Astrocyte (in vitro differentiated cells and primary cell): ENCODE data around the gene PTPRD. TPM values are rescaled to one million over a fixed set of nuclear protein-coding genes. Genes with fewer than 3 reads are reported as not detected.

Experiments
- DNase-seq: peaks from one replicate; pipeline ENCODE4 v3.0.0-alpha.2; 2010; ENCODE audit warnings: low read depth
- FAIRE-seq: peaks from 2 replicates; lab custom pipeline; 2011; peaks lifted over from hg19 to GRCh38; lab: Jason Lieb, UNC
- H2AFZ ChIP-seq: 2 replicates; pipeline ENCODE4 v1.6.0; 2012; ENCODE audit warnings: low read depth, low read length, inconsistent platforms
- H3K27ac ChIP-seq: 2 replicates; pipeline ENCODE4 v1.5.1; 2011; ENCODE audit warnings: low read depth, low read length, inconsistent platforms
- H3K27me3 ChIP-seq: 2 replicates; pipeline ENCODE4 v1.6.0; 2011; ENCODE audit warnings: low read length, inconsistent platforms; ENCODE audit not compliant: insufficient read depth
- H3K36me3 ChIP-seq: 2 replicates; pipeline ENCODE4 v1.5.1; 2011; ENCODE audit warnings: low read length, inconsistent platforms; ENCODE audit not compliant: insufficient read depth
- H3K4me1 ChIP-seq: 2 replicates; pipeline ENCODE4 v1.5.1; 2011; ENCODE audit warnings: low read length, inconsistent platforms; ENCODE audit not compliant: insufficient read depth
- H3K4me2 ChIP-seq: 2 replicates; pipeline ENCODE4 v1.6.0; 2012; ENCODE audit warnings: low read length, inconsistent platforms
- H3K4me3 ChIP-seq: 2 replicates; pipeline ENCODE4 v1.5.1; 2011; ENCODE audit warnings: low read depth, mild to moderate bottlenecking, low read length, inconsistent platforms; ENCODE audit not compliant: insufficient read depth
- H3K79me2 ChIP-seq: 2 replicates; pipeline ENCODE4 v1.6.0; 2012; ENCODE audit warnings: mild to moderate bottlenecking, low read length, inconsistent platforms; ENCODE audit not compliant: insufficient read depth
- H3K9ac ChIP-seq: 2 replicates; pipeline ENCODE4 v1.6.0; 2012; ENCODE audit warnings: mild to moderate bottlenecking, low read length, inconsistent platforms
- H3K9me3 ChIP-seq: 2 replicates; pipeline ENCODE4 v1.5.1; 2012; ENCODE audit warnings: low read depth, mild to moderate bottlenecking, low read length, inconsistent platforms; ENCODE audit not compliant: insufficient read depth
- H4K20me1 ChIP-seq: 2 replicates; pipeline ENCODE4 v1.6.0; 2012; ENCODE audit warnings: low read length, inconsistent platforms; ENCODE audit not compliant: insufficient read depth
- H3K27ac Mint-ChIP-seq: one replicate; pipeline ENCODE4 v1.8.0; 2021; ENCODE audit warnings: mild to moderate bottlenecking, mixed read lengths; ENCODE audit not compliant: unreplicated experiment
- H3K27me3 Mint-ChIP-seq: one replicate; pipeline ENCODE4 v1.8.0; 2021; ENCODE audit warnings: low read depth, mixed read lengths; ENCODE audit not compliant: unreplicated experiment
- H3K36me3 Mint-ChIP-seq: one replicate; pipeline ENCODE4 v1.8.0; 2021; ENCODE audit warnings: low read depth, mixed read lengths; ENCODE audit not compliant: unreplicated experiment
- H3K4me1 Mint-ChIP-seq: one replicate; pipeline ENCODE4 v1.8.0; 2021; ENCODE audit warnings: low read depth, mixed read lengths; ENCODE audit not compliant: unreplicated experiment
- H3K4me3 Mint-ChIP-seq: one replicate; pipeline ENCODE4 v1.8.0; 2021; ENCODE audit warnings: mild to moderate bottlenecking, moderate library complexity, mixed read lengths; ENCODE audit not compliant: unreplicated experiment
- H3K9me3 Mint-ChIP-seq: one replicate; pipeline ENCODE4 v1.8.0; 2021; ENCODE audit warnings: mild to moderate bottlenecking, mixed read lengths; ENCODE audit not compliant: unreplicated experiment
- CTCF ChIP-seq: IDR thresholded peaks from 2 replicates; pipeline ENCODE4 v1.5.1; 2011; ENCODE audit warnings: low read depth, mild to moderate bottlenecking, inconsistent platforms, low read length, moderate library complexity; ENCODE audit not compliant: insufficient read depth
- EZH2 ChIP-seq: IDR thresholded peaks from 2 replicates; pipeline ENCODE4 v1.6.1; 2012; ENCODE audit warnings: mild to moderate bottlenecking, low read length, inconsistent platforms; ENCODE audit not compliant: insufficient read depth
- total RNA-seq: library from RNA; stranded (reverse); gene quantifications from 2 replicates; pipeline ENCODE4 v1.2.1, GENCODE V29; 2021

Gene PTPRD
- total RNA-seq, 1 donor from 2014 or later, result 88.1 TPM

- Histone ChIP-seq H3K4me1 (no peaks in the 10 kb centered on the region), H3K9me3 (no peaks in the 10 kb centered on the region), H3K27ac (no peak overlapping the region), H3K9ac (no peak overlapping the region), H2AFZ (no peak overlapping the region), H3K79me2 (no peaks in the 10 kb centered on the region), H3K36me3 (no peaks in the 10 kb centered on the region), H3K4me2 (no peak overlapping the region), H3K4me3 (no peak overlapping the region), H3K27me3 (no peaks in the 10 kb centered on the region), H4K20me1 (no peaks in the 10 kb centered on the region)
- Mint-ChIP-seq H3K9me3 (no peaks in the 10 kb centered on the region), H3K4me3 (no peak overlapping the region), H3K27me3 (no peaks in the 10 kb centered on the region), H3K4me1 (no peaks in the 10 kb centered on the region), H3K36me3 (no peaks in the 10 kb centered on the region), H3K27ac (no peak overlapping the region)
- TF ChIP-seq CTCF (no peak), EZH2 (no peak)
- DNase-seq (no peak), FAIRE-seq (no peak)
These were observed 384.7 kb downstream of the PTPRD start for GRCh38 chr9:10228082-10228481.

GRCh38 chr9:10226996-10227395, 385.8 kb downstream of the PTPRD start:
- H3K9ac ChIP-seq, result no peak overlapping the region
- H3K27ac ChIP-seq, result no peak overlapping the region
- no peaks in the 10 kb centered on the region for H3K79me2 ChIP-seq
- H3K4me3 ChIP-seq, result no peak overlapping the region
- DNase-seq (no peak), FAIRE-seq (no peak)
- no peaks in the 10 kb centered on the region for H3K4me1 ChIP-seq
- Mint-ChIP-seq H3K27ac (no peak overlapping the region), H3K27me3 (no peaks in the 10 kb centered on the region), H3K4me3 (no peak overlapping the region), H3K36me3 (no peaks in the 10 kb centered on the region), H3K4me1 (no peaks in the 10 kb centered on the region), H3K9me3 (no peaks in the 10 kb centered on the region)
- H3K36me3 ChIP-seq, result no peaks in the 10 kb centered on the region
- no peaks in the 10 kb centered on the region for H4K20me1 ChIP-seq
- no peaks in the 10 kb centered on the region for H3K27me3 ChIP-seq
- H3K4me2 ChIP-seq, result no peak overlapping the region
- H2AFZ ChIP-seq, result no peak overlapping the region
- TF ChIP-seq CTCF (no peak), EZH2 (no peak)
- no peaks in the 10 kb centered on the region for H3K9me3 ChIP-seq

GRCh38 chr9:10212702-10213101, 400.1 kb downstream of the PTPRD start:
- no peaks in the 10 kb centered on the region for H3K9me3 Mint-ChIP-seq
- no peak overlapping the region for H3K27ac Mint-ChIP-seq
- Histone ChIP-seq H3K79me2 (no peaks in the 10 kb centered on the region), H2AFZ (no peak overlapping the region), H3K27ac (no peak overlapping the region), H3K27me3 (no peaks in the 10 kb centered on the region), H3K36me3 (no peaks in the 10 kb centered on the region), H3K4me2 (no peak overlapping the region), H3K9ac (no peak overlapping the region), H3K4me1 (no peaks in the 10 kb centered on the region), H3K9me3 (no peaks in the 10 kb centered on the region), H4K20me1 (no peaks in the 10 kb centered on the region), H3K4me3 (no peak overlapping the region)
- no peaks in the 10 kb centered on the region for H3K27me3 Mint-ChIP-seq
- DNase-seq (no peak), FAIRE-seq (no peak)
- H3K4me1 Mint-ChIP-seq, result no peaks in the 10 kb centered on the region
- H3K36me3 Mint-ChIP-seq, result no peaks in the 10 kb centered on the region
- no peak overlapping the region for H3K4me3 Mint-ChIP-seq
- TF ChIP-seq CTCF (no peak), EZH2 (no peak)
